GM12873 (cell line): ENCODE results near the gene SULT1C2.

ENCODE experiments used
- CTCF ChIP-seq: IDR thresholded peaks from 2 replicates; pipeline ENCODE4 v1.5.1; 2012; ENCODE audit warnings: low read depth, mild to moderate bottlenecking, moderate library complexity, low read length, control low read depth; ENCODE audit not compliant: insufficient read depth; ENCODE audit errors: missing control alignments

The SULT1C2 gene

GRCh38 chr2:108315444-108315934, 26.8 kb downstream of the SULT1C2 start:
- no peak for TF ChIP-seq CTCF

- no peak for TF ChIP-seq CTCF
Measured at GRCh38 chr2:108316033-108316432, 27.3 kb downstream of the SULT1C2 start.

GRCh38 chr2:108316461-108317258, 28.0 kb downstream of the SULT1C2 start:
- TF ChIP-seq CTCF: no peak

- no peak for TF ChIP-seq CTCF
Measured at GRCh38 chr2:108320326-108320922, 31.7 kb downstream of the SULT1C2 start.

- TF ChIP-seq CTCF: no peak
Measured at GRCh38 chr2:108323619-108324018, 34.9 kb downstream of the SULT1C2 start.

GRCh38 chr2:108324531-108325255, 36.0 kb downstream of the SULT1C2 start:
- no peak for TF ChIP-seq CTCF

GRCh38 chr2:108325756-108326155, 37.1 kb downstream of the SULT1C2 start:
- no peak for TF ChIP-seq CTCF
